GM23338 (cell line): ENCODE data around the gene NRP1. TPM values are rescaled to one million over a fixed set of nuclear protein-coding genes. Genes with fewer than 3 reads are reported as not detected.

ENCODE experiments used
- ATAC-seq: fragments of 200-7000 bp; cut with Tn5 transposase; 3 replicates; pipeline ENCODE4 v1.9.1; 2020
- DNase-seq: peaks from one replicate; pipeline ENCODE4 v3.0.0-alpha.2; 2015; ENCODE audit warnings: low spot score
- H2AFZ ChIP-seq: fragments of 200-600 bp; sonication (generic); 2 replicates; pipeline ENCODE4 v1.8.0; 2016; ENCODE audit warnings: antibody characterized with exemption, mild to moderate bottlenecking, moderate library complexity
- H3F3A ChIP-seq: fragments of 200-600 bp; sonication (generic); replicated peaks from 2 replicates; pipeline ENCODE4 v1.8.0; 2017; ENCODE audit warnings: antibody characterized with exemption, mixed run types, low read depth
- H3K27ac ChIP-seq: fragments of 200-600 bp; sonication (generic); 2 replicates; pipeline ENCODE4 v1.6.1; 2016; ENCODE audit warnings: low read depth
- H3K27me3 ChIP-seq: fragments of 200-600 bp; sonication (generic); 2 replicates; pipeline ENCODE4 v1.8.0; 2016; ENCODE audit warnings: mild to moderate bottlenecking, mixed run types, moderate library complexity; ENCODE audit not compliant: insufficient read depth
- H3K36me3 ChIP-seq: fragments of 200-600 bp; sonication (generic); 2 replicates; pipeline ENCODE4 v1.8.0; 2016; ENCODE audit warnings: mild to moderate bottlenecking; ENCODE audit not compliant: insufficient read depth
- H3K4me1 ChIP-seq: fragments of 200-600 bp; sonication (generic); 2 replicates; pipeline ENCODE4 v1.8.0; 2016; ENCODE audit warnings: mild to moderate bottlenecking, moderate library complexity; ENCODE audit not compliant: insufficient read depth
- H3K4me2 ChIP-seq: fragments of 200-600 bp; sonication (generic); 2 replicates; pipeline ENCODE4 v1.7.1; 2017; ENCODE audit warnings: mixed run types
- H3K4me3 ChIP-seq: fragments of 200-600 bp; sonication (generic); 2 replicates; pipeline ENCODE4 v1.6.1; 2016; ENCODE audit warnings: mixed run types
- H3K79me2 ChIP-seq: fragments of 200-600 bp; sonication (generic); replicated peaks from 2 replicates; pipeline ENCODE4 v1.8.0; 2017; ENCODE audit warnings: mild to moderate bottlenecking; ENCODE audit not compliant: insufficient read depth
- H3K9me2 ChIP-seq: fragments of 200-600 bp; sonication (generic); 2 replicates; pipeline ENCODE4 v1.8.0; 2017; ENCODE audit not compliant: insufficient read depth
- H4K20me1 ChIP-seq: fragments of 200-600 bp; sonication (generic); replicated peaks from 2 replicates; pipeline ENCODE4 v1.8.0; 2017; ENCODE audit warnings: mild to moderate bottlenecking; ENCODE audit not compliant: insufficient read depth
- H3K27ac Mint-ChIP-seq: 2 replicates; pipeline ENCODE4 v1.8.0; 2020; ENCODE audit warnings: inconsistent platforms, mild to moderate bottlenecking, moderate library complexity, mixed read lengths
- H3K27me3 Mint-ChIP-seq: 3 replicates; pipeline ENCODE4 v1.8.0; 2022; ENCODE audit warnings: low read depth, mild to moderate bottlenecking, moderate library complexity, mixed read lengths, inconsistent platforms; ENCODE audit not compliant: insufficient read depth, poor library complexity
- H3K36me3 Mint-ChIP-seq: 3 replicates; pipeline ENCODE4 v1.8.0; 2021; ENCODE audit warnings: low read depth, mild to moderate bottlenecking, inconsistent platforms, moderate library complexity, mixed read lengths
- H3K4me1 Mint-ChIP-seq: 3 replicates; pipeline ENCODE4 v1.8.0; 2020; ENCODE audit warnings: mild to moderate bottlenecking, inconsistent platforms, mixed read lengths
- H3K4me3 Mint-ChIP-seq: 3 replicates; pipeline ENCODE4 v1.8.0; 2021; ENCODE audit warnings: moderate library complexity, mild to moderate bottlenecking, inconsistent platforms, mixed read lengths
- H3K9me3 Mint-ChIP-seq: 3 replicates; pipeline ENCODE4 v1.8.0; 2020; ENCODE audit warnings: moderate library complexity, mild to moderate bottlenecking, inconsistent platforms, mixed read lengths
- CREB1 ChIP-seq: fragments of 250-450 bp; sonication (Bioruptor Pico); IDR thresholded peaks from 2 replicates; pipeline ENCODE4 v1.5.0; 2020; ENCODE audit warnings: low read depth, mild to moderate bottlenecking, moderate library complexity
- CTCF ChIP-seq, 2 experiments: fragments of 200-600 bp in 1 of 2; sonication (generic) in 1 of 2; conservative IDR thresholded peaks; 2 replicates each; pipeline versions ENCODE4 v1.5.1 to v1.6.1; 2016 to 2017; ENCODE audit warnings: antibody characterized with exemption in 2 of 2, low read depth in 2 of 2, mild to moderate bottlenecking in 2 of 2, moderate library complexity in 1 of 2
- ETS1 ChIP-seq: IDR thresholded peaks from 2 replicates; pipeline ENCODE4 v1.6.1; 2016; ENCODE audit warnings: antibody characterized with exemption
- EZH2phosphoT487 ChIP-seq: fragments of 200-600 bp; sonication (generic); IDR thresholded peaks from one replicate; pipeline ENCODE4 v1.8.1; 2018; ENCODE audit warnings: antibody characterized with exemption; ENCODE audit not compliant: unreplicated experiment
- JUNB ChIP-seq: IDR thresholded peaks from one replicate; pipeline ENCODE4 v1.6.1; 2016; ENCODE audit warnings: antibody characterized with exemption; ENCODE audit not compliant: unreplicated experiment
- NANOG ChIP-seq: IDR thresholded peaks from 2 replicates; pipeline ENCODE4 v1.6.1; 2016; ENCODE audit warnings: antibody characterized with exemption, borderline replicate concordance
- POLR2AphosphoS5 ChIP-seq: IDR thresholded peaks from 2 replicates; pipeline ENCODE4 v1.6.1; 2016; ENCODE audit warnings: antibody characterized with exemption, low read depth
- REST ChIP-seq: IDR thresholded peaks from one replicate; pipeline ENCODE4 v1.6.1; 2018; ENCODE audit warnings: antibody characterized with exemption; ENCODE audit not compliant: unreplicated experiment
- ZNF114 ChIP-seq: fragments of 250-450 bp; sonication (Bioruptor Pico); IDR thresholded peaks from 2 replicates; pipeline ENCODE4 v1.5.0; 2020; ENCODE audit warnings: mild to moderate bottlenecking, moderate library complexity
- ZNF331 ChIP-seq: fragments of 250-450 bp; sonication (Bioruptor Pico); IDR thresholded peaks from 2 replicates; pipeline ENCODE4 v1.5.0; 2020; ENCODE audit warnings: low read depth, mild to moderate bottlenecking, moderate library complexity
- polyA plus RNA-seq: library from polyadenylated mRNA; unstranded; fragments of >200 nt; fragmentation: Nextera tagmentation; extraction: Ambion mirVana; gene quantifications from 2 replicates; pipeline ENCODE4 v1.2.1, GENCODE V29; 2016
- total RNA-seq: library from RNA; depleted of rRNA; stranded (reverse); fragments of >200 nt; shearing (Covaris generic); gene quantifications from 2 replicates; pipeline ENCODE4 v1.2.3, GENCODE V29; 2014

The NRP1 gene
- total and polyA plus RNA-seq, 2 experiments from 2014 or later, result 2.9 to 3.5 TPM

GRCh38 chr10:33323721-33324120, 10.7 kb downstream of the NRP1 start (continued):
- no peak for TF ChIP-seq JUNB
- no peak for TF ChIP-seq NANOG
- TF ChIP-seq ZNF114 (CRISPR knock-in tag), result no peak
- TF ChIP-seq REST, result no peak
- TF ChIP-seq EZH2phosphoT487, result no peak
- TF ChIP-seq CTCF (conservative IDR thresholded peaks at IDR 0.05; ENCODE audit: low read depth in 2 of 2), result no peak
- no peak for TF ChIP-seq ETS1
- TF ChIP-seq ZNF331 (CRISPR knock-in tag), result no peak

- Histone ChIP-seq H3K4me1 (no peaks in the 10 kb centered on the region), H2AFZ (no peak overlapping the region), H3K27me3 (no peaks in the 10 kb centered on the region), H3K79me2 (no peaks in the 10 kb centered on the region), H3K4me2 (no peak overlapping the region), H3F3A (no peaks in the 10 kb centered on the region), H3K27ac (no peak overlapping the region), H3K9me2 (no peaks in the 10 kb centered on the region), H3K4me3 (no peak overlapping the region), H3K36me3 (no peaks in the 10 kb centered on the region), H4K20me1 (no peaks in the 10 kb centered on the region)
- peaks cover 5% of the 10 kb centered on the region; the same call in 1 of the 3 replicates for H3K9me3 Mint-ChIP-seq
- DNase-seq (no peak), ATAC-seq (no peak)
- no peak overlapping the region for H3K4me3 Mint-ChIP-seq
- no peak overlapping the region for H3K27ac Mint-ChIP-seq
- peaks cover 2% of the 10 kb centered on the region; the same call in 1 of the 3 replicates for H3K4me1 Mint-ChIP-seq
- H3K36me3 Mint-ChIP-seq, result peaks cover 5% of the 10 kb centered on the region; the same call in 2 of the 3 replicates
- TF ChIP-seq POLR2AphosphoS5 (no peak), REST (no peak), ZNF331 (CRISPR knock-in tag) (no peak), CTCF (conservative IDR thresholded peaks at IDR 0.05; ENCODE audit: low read depth in 2 of 2) (no peak), CREB1 (CRISPR knock-in tag) (no peak), NANOG (no peak)
- no peaks in the 10 kb centered on the region for H3K27me3 Mint-ChIP-seq
Observed at GRCh38 chr10:33321516-33321915, 13.0 kb downstream of the NRP1 start.
